H9 (cell line): ENCODE data around the gene ATF1. TPM values are rescaled to one million over a fixed set of nuclear protein-coding genes. Genes with fewer than 3 reads are reported as not detected.

Source experiments
- DNase-seq: peaks from one replicate; pipeline ENCODE4 v3.0.0-alpha.2; 2017
- H2AFZ ChIP-seq: one replicate; pipeline ENCODE4 v1.6.1; 2013; ENCODE audit warnings: mild to moderate bottlenecking, low read length, control low read depth, moderate library complexity
- H2AK5ac ChIP-seq: 2 replicates; pipeline ENCODE4 v1.6.1; 2013; ENCODE audit warnings: low read length, control low read depth, mixed read lengths; ENCODE audit not compliant: insufficient read length
- H2BK120ac ChIP-seq: one replicate; pipeline ENCODE4 v1.6.1; 2013; ENCODE audit warnings: low read depth, mild to moderate bottlenecking, low read length, control low read depth, inconsistent platforms; ENCODE audit not compliant: poor library complexity, severe bottlenecking
- H2BK12ac ChIP-seq: 2 replicates; pipeline ENCODE4 v1.6.1; 2013; ENCODE audit warnings: low read length, control low read depth, mixed read lengths, low read depth; ENCODE audit not compliant: insufficient read length
- H2BK15ac ChIP-seq: 2 replicates; pipeline ENCODE4 v1.6.1; 2013; ENCODE audit warnings: low read depth, low read length, control low read depth
- H2BK20ac ChIP-seq: one replicate; pipeline ENCODE4 v1.6.1; 2013; ENCODE audit warnings: low read depth, mild to moderate bottlenecking, low read length, control low read depth, inconsistent platforms; ENCODE audit not compliant: poor library complexity, severe bottlenecking
- H2BK5ac ChIP-seq: 2 replicates; pipeline ENCODE4 v1.6.1; 2013; ENCODE audit warnings: low read length, control low read depth, mixed read lengths; ENCODE audit not compliant: insufficient read length
- H3K14ac ChIP-seq: 2 replicates; pipeline ENCODE4 v1.6.1; 2013; ENCODE audit warnings: low read length, control low read depth; ENCODE audit not compliant: insufficient read depth
- H3K18ac ChIP-seq: 2 replicates; pipeline ENCODE4 v1.6.1; 2013; ENCODE audit warnings: low read depth, mild to moderate bottlenecking, mixed read lengths, low read length, control low read depth; ENCODE audit not compliant: insufficient read length
- H3K23ac ChIP-seq: 2 replicates; pipeline ENCODE4 v1.6.1; 2013; ENCODE audit warnings: low read length, control low read depth, mixed read lengths, low read depth; ENCODE audit not compliant: insufficient read length
- H3K23me2 ChIP-seq: 2 replicates; pipeline ENCODE4 v1.6.1; 2013; ENCODE audit warnings: low read depth, mild to moderate bottlenecking, mixed read lengths, low read length, control low read depth; ENCODE audit not compliant: insufficient read length, poor library complexity, severe bottlenecking
- H3K27ac ChIP-seq: 2 replicates; pipeline ENCODE4 v1.5.1; 2013; ENCODE audit warnings: low read length, control low read depth, mixed read lengths, low read depth; ENCODE audit not compliant: insufficient read length
- H3K27me3 ChIP-seq: 2 replicates; pipeline ENCODE4 v1.6.1; 2013; ENCODE audit warnings: low read length, control low read depth, inconsistent platforms; ENCODE audit not compliant: insufficient read depth
- H3K4ac ChIP-seq: 2 replicates; pipeline ENCODE4 v1.6.1; 2013; ENCODE audit warnings: low read depth, mild to moderate bottlenecking, control low read depth, inconsistent platforms, low read length, moderate library complexity
- H3K4me1 ChIP-seq: 2 replicates; pipeline ENCODE4 v1.6.1; 2013; ENCODE audit warnings: low read length, control low read depth, inconsistent platforms; ENCODE audit not compliant: insufficient read depth
- H3K4me2 ChIP-seq: 2 replicates; pipeline ENCODE4 v1.6.1; 2013; ENCODE audit warnings: low read length, control low read depth, mixed read lengths; ENCODE audit not compliant: insufficient read length, insufficient read depth
- H3K56ac ChIP-seq: 2 replicates; pipeline ENCODE4 v1.6.1; 2013; ENCODE audit warnings: low read depth, mild to moderate bottlenecking, mixed read lengths, low read length, control low read depth; ENCODE audit not compliant: insufficient read length
- H3K79me1 ChIP-seq: 2 replicates; pipeline ENCODE4 v1.6.1; 2013; ENCODE audit warnings: low read depth, mild to moderate bottlenecking, moderate library complexity, low read length, control low read depth, inconsistent platforms; ENCODE audit not compliant: insufficient read depth, poor library complexity, severe bottlenecking
- H3K79me2 ChIP-seq: 2 replicates; pipeline ENCODE4 v1.6.1; 2013; ENCODE audit warnings: low read length, control low read depth, inconsistent platforms; ENCODE audit not compliant: insufficient read depth
- H3K9ac ChIP-seq: 2 replicates; pipeline ENCODE4 v1.6.1; 2013; ENCODE audit warnings: low read length, control low read depth, mixed read lengths; ENCODE audit not compliant: insufficient read length; ENCODE audit errors: extremely low read depth
- H3K9me3 ChIP-seq: one replicate; pipeline ENCODE4 v1.6.1; 2013; ENCODE audit warnings: low read depth, low read length, inconsistent platforms; ENCODE audit not compliant: control insufficient read depth
- H3T11ph ChIP-seq: one replicate; pipeline ENCODE4 v1.6.1; 2013; ENCODE audit warnings: mild to moderate bottlenecking, low read length, control low read depth, inconsistent platforms
- H4K20me1 ChIP-seq: one replicate; pipeline ENCODE4 v1.6.1; 2013; ENCODE audit not compliant: control insufficient read depth, insufficient read length, insufficient read depth
- H4K5ac ChIP-seq: 2 replicates; pipeline ENCODE4 v1.6.1; 2013; ENCODE audit warnings: low read depth, mild to moderate bottlenecking, mixed read lengths, low read length, control low read depth; ENCODE audit not compliant: insufficient read length
- H4K8ac ChIP-seq: replicated peaks from 2 replicates; pipeline ENCODE4 v1.6.1; 2013; ENCODE audit warnings: low read length, control low read depth, mixed read lengths, low read depth; ENCODE audit not compliant: insufficient read length
- H4K91ac ChIP-seq: 2 replicates; pipeline ENCODE4 v1.6.1; 2013; ENCODE audit warnings: low read depth, mild to moderate bottlenecking, moderate library complexity, mixed read lengths, low read length, control low read depth; ENCODE audit not compliant: insufficient read length
- H3K27ac Mint-ChIP-seq, 3 experiments: 2 replicates in 2 of 3; 3 replicates in 1 of 3; pipeline ENCODE4 v1.8.0; 2020 to 2021; ENCODE audit warnings: mixed read lengths in 3 of 3, mild to moderate bottlenecking in 1 of 3, moderate library complexity in 1 of 3
- H3K27me3 Mint-ChIP-seq: 2 replicates; pipeline ENCODE4 v1.8.0; 2021; ENCODE audit warnings: low read depth, mild to moderate bottlenecking, moderate library complexity, mixed read lengths
- H3K36me3 Mint-ChIP-seq, 3 experiments: 2 replicates in 2 of 3; 3 replicates in 1 of 3; pipeline ENCODE4 v1.8.0; 2020 to 2021; ENCODE audit warnings: low read depth in 3 of 3, mixed read lengths in 3 of 3; ENCODE audit not compliant: insufficient read depth in 1 of 3
- H3K4me1 Mint-ChIP-seq, 2 experiments: 2 replicates each; pipeline ENCODE4 v1.8.0; 2020; ENCODE audit warnings: mixed read lengths in 2 of 2
- H3K4me3 Mint-ChIP-seq, 2 experiments: 2 replicates in 1 of 2; 3 replicates in 1 of 2; pipeline ENCODE4 v1.8.0; 2020 to 2021; ENCODE audit warnings: mild to moderate bottlenecking in 2 of 2, mixed read lengths in 2 of 2, moderate library complexity in 1 of 2
- H3K9me3 Mint-ChIP-seq, 2 experiments: 2 replicates in 1 of 2; 3 replicates in 1 of 2; pipeline ENCODE4 v1.8.0; 2020; ENCODE audit warnings: mild to moderate bottlenecking in 2 of 2, mixed read lengths in 2 of 2, moderate library complexity in 1 of 2
- WGBS: extraction: QIAGEN DNeasy Blood & Tissue Kit; methylation state at CpG from one replicate; pipeline ENCODE4 v1.1.7; 2013; ENCODE audit warnings: missing lambda C conversion rate, low lambda C conversion rate, mixed read lengths; ENCODE audit not compliant: insufficient read length; ENCODE audit errors: extremely low coverage; 5-methylcytosine and 5-hydroxymethylcytosine counted together
- total RNA-seq: library from RNA; stranded (reverse); gene quantifications from 2 replicates; pipeline ENCODE4 v1.2.1, GENCODE V29; 2021
- TF ChIP-seq, protein P1 (sequence below): fragments of 200-600 bp; sonication (generic); conservative IDR thresholded peaks from 3 replicates; pipeline ENCODE4 v1.8.0; 2021; ENCODE audit warnings: antibody characterized with exemption, mild to moderate bottlenecking

The ATF1 gene
- total RNA-seq, 1 experiment from 2014 or later, result 47.8 TPM

DNA sequence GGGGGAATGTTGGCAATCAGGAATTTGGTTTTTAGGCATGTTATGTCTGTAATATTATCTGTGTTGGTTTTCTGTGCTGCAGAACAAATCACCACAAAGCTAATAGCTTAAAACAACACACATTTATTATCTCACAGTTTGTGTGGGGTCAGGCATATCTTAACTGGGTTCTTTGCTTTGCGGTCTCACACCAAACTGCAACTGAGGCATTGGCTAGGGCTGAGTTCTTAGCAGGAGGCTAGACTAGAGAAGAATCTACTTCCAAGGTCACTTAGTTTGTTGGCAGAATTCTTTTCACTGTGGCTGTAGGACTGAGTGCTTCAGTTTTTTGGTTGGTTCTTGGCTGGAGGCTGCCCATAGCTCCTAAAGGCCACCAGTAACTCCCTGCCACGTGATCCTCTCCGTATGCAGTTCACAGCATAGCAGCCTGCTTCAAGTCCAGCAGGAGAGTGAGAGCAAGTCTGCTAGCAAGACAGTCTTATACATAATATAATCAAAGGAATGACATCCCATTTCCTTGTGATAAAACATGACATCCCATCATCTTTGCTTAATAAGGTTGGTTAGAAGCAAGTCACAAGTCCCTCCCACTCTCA is 21.6 kb downstream of the ATF1 start:
- Histone ChIP-seq H4K8ac (no peak overlapping the region), H2BK120ac (no peak overlapping the region), H3K4ac (no peak overlapping the region), H3K14ac (no peak overlapping the region), H4K91ac (no peak overlapping the region), H2AK5ac (no peak overlapping the region), H4K5ac (no peak overlapping the region), H3K27ac (no peak overlapping the region), H2AFZ (no peak overlapping the region), H3K4me2 (no peak overlapping the region), H3K23me2 (no peaks in the 10 kb centered on the region), H2BK12ac (no peak overlapping the region), H3T11ph (no peak overlapping the region), H3K9ac (no peak overlapping the region), H3K4me1 (no peaks in the 10 kb centered on the region), H3K23ac (no peak overlapping the region), H3K18ac (no peak overlapping the region), H3K79me1 (no peaks in the 10 kb centered on the region), H2BK15ac (no peak overlapping the region), H2BK5ac (no peak overlapping the region), H3K79me2 (no peaks in the 10 kb centered on the region; the same call in 1 of the 2 replicates), H3K56ac (no peak overlapping the region), H4K20me1 (no peaks in the 10 kb centered on the region), H2BK20ac (no peak overlapping the region), H3K27me3 (no peaks in the 10 kb centered on the region), H3K9me3 (no peaks in the 10 kb centered on the region)
- Mint-ChIP-seq H3K4me1 (no peaks in the 10 kb centered on the region), H3K9me3 (peaks cover 8 to 13% of the 10 kb centered on the region in 2 experiments; a peak in 4 of 5 replicates), H3K36me3 (peaks cover 33 to 39% (median 33%) of the 10 kb centered on the region in 3 experiments), H3K4me3 (no peak overlapping the region), H3K27ac (no peak overlapping the region), H3K27me3 (no peaks in the 10 kb centered on the region)
- TF ChIP-seq, protein P1, sequence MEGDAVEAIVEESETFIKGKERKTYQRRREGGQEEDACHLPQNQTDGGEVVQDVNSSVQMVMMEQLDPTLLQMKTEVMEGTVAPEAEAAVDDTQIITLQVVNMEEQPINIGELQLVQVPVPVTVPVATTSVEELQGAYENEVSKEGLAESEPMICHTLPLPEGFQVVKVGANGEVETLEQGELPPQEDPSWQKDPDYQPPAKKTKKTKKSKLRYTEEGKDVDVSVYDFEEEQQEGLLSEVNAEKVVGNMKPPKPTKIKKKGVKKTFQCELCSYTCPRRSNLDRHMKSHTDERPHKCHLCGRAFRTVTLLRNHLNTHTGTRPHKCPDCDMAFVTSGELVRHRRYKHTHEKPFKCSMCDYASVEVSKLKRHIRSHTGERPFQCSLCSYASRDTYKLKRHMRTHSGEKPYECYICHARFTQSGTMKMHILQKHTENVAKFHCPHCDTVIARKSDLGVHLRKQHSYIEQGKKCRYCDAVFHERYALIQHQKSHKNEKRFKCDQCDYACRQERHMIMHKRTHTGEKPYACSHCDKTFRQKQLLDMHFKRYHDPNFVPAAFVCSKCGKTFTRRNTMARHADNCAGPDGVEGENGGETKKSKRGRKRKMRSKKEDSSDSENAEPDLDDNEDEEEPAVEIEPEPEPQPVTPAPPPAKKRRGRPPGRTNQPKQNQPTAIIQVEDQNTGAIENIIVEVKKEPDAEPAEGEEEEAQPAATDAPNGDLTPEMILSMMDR, result no peak
- no CpG with 5 or more reads among the region's 3 CpGs for WGBS
- no peak for DNase-seq
